Measurements from ENCODE around the gene CHM. TPM values are rescaled to one million over a fixed set of nuclear protein-coding genes. Genes with fewer than 3 reads are reported as not detected.

CHM gene
- total RNA-seq, 2 donors from 2014 or later, result 13.9 to 20.2 TPM

- H3K27me3 ChIP-seq (replicated peaks; ENCODE audit: insufficient read depth), result no peaks in the 10 kb centered on the region
- no peaks in the 10 kb centered on the region for H3K36me3 ChIP-seq
- no peak overlapping the region for H3K27ac ChIP-seq
- no peak for TF ChIP-seq POLR2A (IDR thresholded peaks at IDR 0.05)
- TF ChIP-seq CTCF (IDR thresholded peaks at IDR 0.05), result no peak
- TF ChIP-seq POLR2AphosphoS5 (IDR thresholded peaks at IDR 0.05), result no peak
- no peaks in the 10 kb centered on the region for H3K4me1 ChIP-seq (replicated peaks)
- H3K9me3 ChIP-seq, result no peaks in the 10 kb centered on the region
- DNase-seq (ENCODE audit: low spot score), result no peak
- intact Hi-C loops (cut with DNase I), result no loop called here
- no peak overlapping the region for H3K4me3 ChIP-seq
Measured at GRCh38 chrX:85998954-85999353, 48.4 kb downstream of the CHM start.

GRCh38 chrX:85996555-85996954, 50.8 kb downstream of the CHM start:
- no peak overlapping the region for H3K4me3 ChIP-seq
- no peak for DNase-seq (ENCODE audit: low spot score)
- H3K9me3 ChIP-seq, result no peaks in the 10 kb centered on the region
- H3K4me1 ChIP-seq (replicated peaks), result no peaks in the 10 kb centered on the region
- no peak for TF ChIP-seq CTCF (IDR thresholded peaks at IDR 0.05)
- H3K36me3 ChIP-seq, result no peaks in the 10 kb centered on the region
- intact Hi-C loops (cut with DNase I), result no loop called here
- no peak overlapping the region for H3K27ac ChIP-seq
- H3K27me3 ChIP-seq (replicated peaks; ENCODE audit: insufficient read depth), result no peaks in the 10 kb centered on the region

GRCh38 chrX:85995641-85996040, 51.7 kb downstream of the CHM start:
- DNase-seq (ENCODE audit: low spot score), result no peak
- Histone ChIP-seq H3K4me1 (replicated peaks) (no peaks in the 10 kb centered on the region), H3K27me3 (replicated peaks; ENCODE audit: insufficient read depth) (no peaks in the 10 kb centered on the region), H3K4me3 (no peak overlapping the region), H3K27ac (no peak overlapping the region), H3K36me3 (no peaks in the 10 kb centered on the region), H3K9me3 (no peaks in the 10 kb centered on the region)
- 78% methylated on average over 1 of the region's 1 CpG for WGBS
- TF ChIP-seq POLR2A (IDR thresholded peaks at IDR 0.05) (no peak), POLR2AphosphoS5 (IDR thresholded peaks at IDR 0.05) (no peak), CTCF (IDR thresholded peaks at IDR 0.05) (no peak)
- intact Hi-C loops (cut with DNase I), result no loop called here

- DNase-seq (ENCODE audit: low spot score), result no peak
- Histone ChIP-seq H3K36me3 (no peaks in the 10 kb centered on the region), H3K4me3 (no peak overlapping the region), H3K27ac (no peak overlapping the region), H3K9me3 (no peaks in the 10 kb centered on the region), H3K4me1 (replicated peaks) (no peaks in the 10 kb centered on the region), H3K27me3 (replicated peaks; ENCODE audit: insufficient read depth) (no peaks in the 10 kb centered on the region)
- intact Hi-C loops (cut with DNase I), result no loop called here
- WGBS, result 70% methylated on average over 1 of the region's 1 CpG
- no peak for TF ChIP-seq POLR2AphosphoS5 (IDR thresholded peaks at IDR 0.05)
- no peak for TF ChIP-seq CTCF (IDR thresholded peaks at IDR 0.05)
- no peak for TF ChIP-seq POLR2A (IDR thresholded peaks at IDR 0.05)
Measured at GRCh38 chrX:85994797-85995196, 52.6 kb downstream of the CHM start.

- no peak for DNase-seq (ENCODE audit: low spot score)
- TF ChIP-seq POLR2A (IDR thresholded peaks at IDR 0.05), result no peak
- Histone ChIP-seq H3K9me3 (no peaks in the 10 kb centered on the region), H3K27me3 (replicated peaks; ENCODE audit: insufficient read depth) (no peaks in the 10 kb centered on the region), H3K4me3 (no peak overlapping the region), H3K4me1 (replicated peaks) (no peaks in the 10 kb centered on the region), H3K36me3 (no peaks in the 10 kb centered on the region), H3K27ac (no peak overlapping the region)
- WGBS, result 85% methylated on average over 2 of the region's 2 CpGs
- intact Hi-C loops (cut with DNase I), result no loop called here
Measured at GRCh38 chrX:85994228-85994627, 53.1 kb downstream of the CHM start.
